Activated T-cell treated with anti-CD3 and anti-CD28 coated beads, Interleukin-2, amount 50 U/mL, for 1 hour (primary cell): Measurements from ENCODE around the gene TTLL3.

Source experiments
- DNase-seq: peaks from one replicate; pipeline ENCODE4 v3.0.0-alpha.2; 2020

Gene TTLL3

DNA sequence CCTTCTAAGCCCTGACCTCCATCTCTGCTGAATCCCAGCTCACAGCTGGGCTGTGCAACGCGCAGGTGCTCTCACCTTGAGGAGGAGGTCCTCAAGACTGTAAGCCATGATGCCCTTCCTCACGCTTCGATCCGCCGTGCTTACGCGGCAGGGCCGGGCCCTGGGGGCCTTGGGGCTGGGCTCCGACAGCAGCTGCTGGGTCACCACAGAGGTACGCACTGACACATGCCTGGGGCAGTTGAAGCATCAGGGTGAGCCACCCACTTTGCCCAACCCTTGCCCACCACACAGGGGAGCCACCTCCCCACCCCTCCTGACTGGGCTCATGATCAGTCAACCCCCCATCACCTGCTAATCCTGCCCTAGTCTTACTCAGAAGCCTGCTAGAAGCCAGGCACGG is 66.9 kb downstream of the TTLL3 start:
- DNase-seq, result no peak

- DNase-seq, result no peak
Observed at GRCh38 chr3:9878700-9879099, 68.6 kb downstream of the TTLL3 start.

- DNase-seq, result no peak
Observed at GRCh38 chr3:9879830-9880549, 69.9 kb downstream of the TTLL3 start, which contains the start of gene CIDEC. Gene CIDEC, minus strand, starts transcription at chr3:9880253. Its CDS starts 1,767 bp downstream, at chr3:9878486.

- no peak for DNase-seq
Observed at GRCh38 chr3:9881441-9881840, 71.4 kb downstream of the TTLL3 start.

DNA sequence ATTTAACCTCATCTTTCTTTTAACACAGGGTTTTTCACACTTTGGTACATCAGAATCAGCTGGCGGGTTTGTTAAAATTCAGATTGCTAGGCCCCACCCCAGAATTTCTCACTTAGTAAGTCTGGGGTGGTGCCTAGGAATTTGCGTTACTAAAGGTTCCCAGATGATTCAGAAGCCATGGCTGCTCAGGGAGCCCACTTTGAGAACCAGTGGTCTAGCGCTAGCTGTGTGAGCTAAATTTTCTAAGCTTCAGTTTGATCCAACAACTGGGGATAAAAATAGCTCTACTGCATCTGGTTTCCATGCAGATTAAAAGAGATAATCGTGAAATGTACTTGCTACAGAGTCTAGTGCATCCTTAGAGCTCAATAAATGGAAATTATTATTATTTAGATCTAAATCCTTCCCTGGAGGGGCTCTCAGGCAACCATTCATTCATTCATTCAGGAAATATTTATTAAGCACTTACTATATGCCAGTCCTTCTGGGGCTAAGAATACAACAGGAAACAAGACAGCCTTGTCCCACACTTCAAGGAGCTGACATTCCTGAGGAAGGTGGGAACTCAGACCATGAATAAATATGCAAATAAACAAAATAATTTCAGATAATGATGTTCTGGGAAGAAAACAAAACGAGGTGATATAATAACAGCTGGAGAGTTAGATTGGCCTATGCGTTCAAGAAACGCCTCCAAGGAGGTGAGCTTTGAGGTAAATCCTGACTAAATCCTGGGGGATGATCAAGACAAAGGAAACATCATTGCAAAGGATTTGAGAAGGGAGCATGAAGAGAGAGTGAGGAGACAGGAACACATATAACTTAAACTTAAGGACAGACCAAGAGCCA is 73.9 kb downstream of the TTLL3 start:
- no peak for DNase-seq

DNA sequence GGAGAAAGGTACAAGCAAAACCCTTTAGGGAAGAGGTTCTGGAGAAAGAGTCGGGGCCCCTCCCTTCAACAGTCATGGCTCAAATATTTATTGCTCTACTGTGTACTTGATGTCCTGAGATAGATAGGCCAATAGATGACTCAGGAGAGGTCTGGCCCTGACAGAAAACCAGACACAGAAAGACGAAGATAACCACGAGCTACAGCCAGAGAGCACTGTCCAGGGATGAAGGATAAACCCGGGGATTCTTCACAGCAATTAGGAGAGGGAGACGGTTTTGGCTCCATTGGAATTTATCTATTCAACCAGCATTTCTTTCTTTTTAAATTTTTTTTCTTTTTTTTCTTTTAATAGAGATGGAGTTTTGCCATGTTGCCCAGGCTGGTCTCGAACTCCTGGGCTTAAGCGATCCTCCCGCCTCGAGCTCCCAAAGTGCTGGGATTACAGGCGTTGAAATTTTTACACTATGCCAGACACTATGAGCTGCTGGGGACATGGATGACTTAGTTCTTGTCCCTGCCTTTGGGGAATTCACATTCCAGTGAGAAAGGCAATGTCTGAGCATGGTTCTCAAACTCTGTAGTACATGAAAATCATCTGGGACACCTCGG is 74.6 kb downstream of the TTLL3 start:
- DNase-seq, result no peak
